HG03558 (cell line): ENCODE data around the gene NUDCD2.

Experiments used
- ATAC-seq: cut with Tn5 transposase; IDR thresholded peaks from one replicate; pipeline ENCODE4 v1.9.1; 2021; ENCODE audit warnings: moderate number of reproducible peaks; ENCODE audit not compliant: unreplicated experiment; ENCODE audit errors: extremely low read depth

The NUDCD2 gene

DNA sequence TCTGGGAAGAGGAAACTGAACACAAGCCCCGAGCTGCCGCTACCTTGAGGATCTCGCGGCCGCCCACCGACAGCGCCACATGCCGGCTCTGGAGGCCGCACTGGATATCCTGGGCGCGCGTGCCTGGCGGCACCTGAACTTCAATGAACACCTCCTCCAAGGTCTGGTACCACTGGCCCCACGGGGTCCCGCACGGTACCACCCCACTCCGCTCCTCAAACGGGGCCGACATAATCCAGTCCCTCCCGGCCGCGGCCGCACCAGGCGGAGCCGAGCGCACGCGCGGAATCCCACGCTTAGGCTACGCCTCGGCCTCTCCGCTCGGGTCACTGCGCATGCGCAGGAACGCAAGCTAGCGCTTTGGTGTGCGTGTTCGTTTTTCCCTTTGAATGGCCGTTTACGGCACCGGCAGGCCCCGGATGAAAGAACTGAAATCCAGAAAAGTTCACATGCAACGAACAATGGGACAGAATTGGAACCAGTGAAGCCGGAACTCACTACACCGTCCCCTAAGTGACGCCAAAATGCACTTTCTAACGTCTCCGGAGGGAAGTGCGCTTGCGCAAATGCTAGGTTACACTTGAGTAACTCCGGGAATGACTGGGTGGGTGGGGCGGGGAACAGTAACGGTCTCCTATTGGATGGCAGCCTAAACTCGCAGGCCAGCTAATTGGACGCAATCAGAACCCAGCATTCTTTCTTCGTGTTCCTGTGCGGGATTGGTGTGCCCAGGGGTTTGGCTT is at the start of gene NUDCD2:
NUDCD2 (minus strand) TSS at position 284 of the 743 bp plus-strand sequence; CDS start at position 232, 52 bp downstream.
- peak; percentile 68 for ATAC-seq

DNA sequence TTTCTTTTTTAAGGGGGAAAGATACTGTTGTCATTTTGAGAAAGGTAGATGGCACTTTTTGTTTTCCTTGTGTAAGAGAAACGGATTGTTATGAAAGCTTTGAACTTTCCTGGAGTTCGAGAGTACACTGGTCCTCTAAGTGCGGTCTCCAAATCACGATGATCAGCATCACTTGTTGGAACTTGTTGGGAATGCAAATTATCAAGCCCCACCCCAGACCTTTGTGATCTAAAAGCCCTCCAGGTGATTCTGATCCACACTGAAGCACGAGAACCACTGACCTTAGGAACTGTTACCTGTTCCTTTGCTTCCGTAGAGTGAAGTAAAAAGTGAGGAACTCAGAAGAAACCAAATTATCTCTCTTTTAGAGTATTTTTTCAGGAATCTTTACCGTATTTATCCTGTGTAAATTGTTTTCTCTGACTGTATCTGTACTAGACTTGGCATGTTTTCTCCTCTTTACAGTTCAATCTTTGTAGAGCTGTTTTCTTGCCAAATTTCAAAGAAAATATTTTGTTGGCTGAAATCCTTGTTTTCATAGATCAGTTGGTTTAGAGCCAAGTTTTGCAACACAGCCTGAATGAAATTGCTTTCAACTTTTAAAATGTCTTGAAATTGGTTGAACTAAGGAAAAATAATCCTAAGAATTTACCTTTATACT is 49.5 kb upstream of the NUDCD2 start:
- no peak for ATAC-seq

GRCh38 chr5:163508753-163509152 is 48.9 kb upstream of the NUDCD2 start:
- no peak for ATAC-seq

- no peak for ATAC-seq
These were observed 46.8 kb upstream of the NUDCD2 start for GRCh38 chr5:163506726-163507125.

DNA sequence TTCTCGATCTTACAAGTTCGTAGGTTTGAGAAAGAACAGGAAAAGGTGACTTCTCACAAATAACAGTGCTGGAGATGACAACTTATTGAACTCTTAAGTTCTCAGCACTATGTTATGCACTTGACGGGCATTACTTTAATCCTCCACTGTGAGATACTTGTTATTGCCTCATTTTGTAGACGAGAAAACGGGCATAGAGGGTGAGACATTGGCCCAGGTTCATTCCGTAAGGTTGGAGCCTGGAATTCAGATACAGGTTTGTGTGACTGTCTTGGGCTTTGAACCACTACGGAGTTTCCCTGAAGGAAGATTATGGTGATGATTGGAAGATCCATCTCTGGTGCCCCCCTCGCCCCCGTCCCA is 46.2 kb upstream of the NUDCD2 start:
- no peak for ATAC-seq

DNA sequence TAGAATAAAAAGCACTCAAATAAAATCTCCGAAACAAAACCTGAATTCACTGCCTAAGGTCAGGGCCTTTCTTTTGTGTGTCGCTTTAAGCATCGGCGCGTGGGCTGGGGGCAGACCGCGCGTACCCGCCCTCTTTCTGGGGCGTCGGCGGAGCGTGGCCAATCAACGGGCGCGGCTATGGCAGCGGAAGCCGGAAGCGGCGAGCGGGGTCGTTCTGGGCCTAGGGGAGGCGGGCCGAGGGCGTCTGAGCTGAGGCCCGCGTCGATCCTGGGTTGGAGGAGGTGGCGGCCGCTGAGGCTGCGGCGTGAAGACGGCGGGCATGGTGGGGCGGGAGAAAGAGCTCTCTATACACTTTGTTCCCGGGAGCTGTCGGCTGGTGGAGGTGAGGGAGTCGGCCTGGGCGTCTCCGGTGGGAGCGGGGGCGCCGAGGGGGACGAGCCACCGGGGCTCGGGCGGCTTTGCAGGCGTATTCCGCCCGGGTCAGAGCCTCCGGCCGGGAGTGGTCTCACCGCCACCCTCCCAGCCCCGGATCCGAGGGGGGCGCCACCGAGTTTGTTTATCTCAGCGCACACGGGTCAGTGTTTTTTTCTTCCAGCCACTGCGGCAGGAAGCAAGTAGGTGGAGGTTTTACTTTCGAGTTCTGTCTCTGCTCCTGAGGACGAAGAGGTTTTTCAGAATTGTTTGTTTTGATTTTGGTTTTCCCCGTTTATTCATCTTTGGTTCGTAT is 45.6 kb upstream of the NUDCD2 start, which contains the start of gene MAT2B:
MAT2B (plus strand) TSS at position 252 of the 727 bp plus-strand sequence; CDS start at position 320, 68 bp downstream.
- peak; percentile 71 for ATAC-seq

- ATAC-seq: no peak
These were observed 45.1 kb upstream of the NUDCD2 start for GRCh38 chr5:163505049-163505367.

GRCh38 chr5:163504079-163504931 is 44.4 kb upstream of the NUDCD2 start:
- no peak for ATAC-seq

DNA sequence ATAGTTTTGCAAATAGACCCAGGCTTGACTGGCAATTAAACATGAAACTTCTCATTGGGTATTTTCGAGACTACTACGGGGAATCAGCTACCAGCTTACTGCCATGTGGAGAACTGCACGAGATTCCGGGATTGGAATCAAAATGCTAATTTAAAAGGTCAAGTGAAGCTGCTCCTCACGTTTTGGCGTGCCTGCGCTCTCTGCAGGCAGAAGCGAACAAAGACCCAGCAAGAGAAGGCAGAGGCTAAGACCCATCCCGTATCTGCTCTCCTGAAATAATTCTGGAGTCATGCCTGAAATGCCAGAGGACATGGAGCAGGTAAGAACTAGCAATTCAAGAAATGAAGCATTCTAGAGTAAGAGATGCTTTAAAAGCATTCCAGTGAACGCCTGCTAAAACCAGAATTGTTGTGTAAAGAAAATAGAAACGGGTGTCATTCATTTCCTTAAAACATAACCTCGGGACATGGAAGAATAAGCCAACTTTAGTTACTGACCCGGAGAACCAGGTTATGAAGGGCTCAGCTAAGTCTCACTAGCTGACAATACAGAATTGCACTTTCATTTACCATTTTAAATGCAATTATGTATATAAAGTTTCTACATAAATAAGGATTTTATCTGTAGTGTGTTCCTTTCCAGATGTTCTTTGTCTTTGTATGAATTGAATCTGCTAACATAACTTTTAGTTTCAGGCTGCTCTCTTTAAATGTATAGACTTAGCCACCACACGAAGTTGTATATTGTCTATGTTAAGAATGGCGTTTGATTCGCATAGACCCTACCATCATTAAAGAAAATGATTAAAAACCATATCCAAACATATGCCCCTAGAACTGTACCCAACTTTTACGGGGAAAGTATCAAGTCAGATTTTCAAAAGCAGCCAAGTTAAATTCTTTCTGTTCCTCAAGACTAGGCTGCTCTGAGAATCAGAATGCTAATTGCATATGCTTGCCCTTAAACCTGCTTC is 43.5 kb upstream of the NUDCD2 start:
- no peak for ATAC-seq

- no peak for ATAC-seq
These were observed 42.6 kb upstream of the NUDCD2 start for GRCh38 chr5:163502521-163502920.

DNA sequence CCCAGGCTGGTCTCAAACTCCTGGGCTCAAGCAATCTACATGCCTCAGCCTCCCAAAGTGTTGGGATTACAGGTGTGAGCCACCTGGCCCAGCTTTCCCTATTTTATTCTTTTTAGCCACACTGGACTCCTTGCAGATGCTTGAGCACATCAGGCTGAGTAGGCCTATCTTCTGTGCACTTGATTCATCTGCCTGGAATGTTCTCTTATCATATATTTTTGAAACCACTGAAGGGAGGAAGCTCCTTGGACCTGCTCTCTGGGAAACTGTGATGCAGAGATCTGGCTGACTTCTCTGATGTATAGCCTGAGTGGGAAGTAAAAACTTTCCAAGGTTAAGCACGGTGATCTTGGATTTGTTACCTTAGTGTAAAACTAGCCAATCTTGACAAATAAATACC is 39.0 kb upstream of the NUDCD2 start:
- ATAC-seq: no peak

GRCh38 chr5:163497315-163497714 is 37.4 kb upstream of the NUDCD2 start:
- ATAC-seq: no peak

DNA sequence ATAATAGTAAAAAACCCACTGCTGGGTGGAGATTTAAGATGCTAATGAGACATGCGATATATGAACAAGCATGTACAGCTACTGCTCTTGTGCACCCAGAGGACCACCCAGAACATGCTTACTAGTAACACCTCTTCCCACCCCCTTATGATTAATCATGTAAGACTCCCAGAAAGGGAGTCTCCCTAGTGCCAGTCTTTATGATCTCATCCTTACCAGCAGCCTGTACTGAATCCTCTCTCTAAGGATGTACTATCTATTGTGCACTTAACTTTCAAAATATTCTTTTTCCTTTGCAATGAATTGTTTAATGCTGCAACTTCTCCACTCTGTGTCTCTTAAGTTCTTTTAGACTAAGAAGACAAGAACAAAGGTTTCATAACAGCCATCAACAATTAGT is 36.4 kb upstream of the NUDCD2 start:
- no peak for ATAC-seq

DNA sequence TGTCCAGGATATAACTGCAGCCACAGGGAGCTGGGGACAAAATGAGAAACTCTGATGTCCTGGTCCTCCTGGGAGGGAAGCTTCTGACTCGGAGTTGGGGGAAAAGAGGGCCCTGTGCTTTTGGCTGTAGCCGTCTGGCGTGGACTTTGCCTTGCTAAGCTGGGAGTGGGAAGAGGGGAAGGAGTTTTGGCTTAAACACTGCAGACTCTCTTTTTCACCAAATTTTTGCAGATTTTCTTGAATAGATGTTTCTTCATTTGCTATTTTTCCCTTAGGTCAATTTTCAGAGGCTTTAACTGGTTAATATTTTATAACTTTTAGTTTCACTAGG is 29.8 kb upstream of the NUDCD2 start:
- no peak for ATAC-seq

DNA sequence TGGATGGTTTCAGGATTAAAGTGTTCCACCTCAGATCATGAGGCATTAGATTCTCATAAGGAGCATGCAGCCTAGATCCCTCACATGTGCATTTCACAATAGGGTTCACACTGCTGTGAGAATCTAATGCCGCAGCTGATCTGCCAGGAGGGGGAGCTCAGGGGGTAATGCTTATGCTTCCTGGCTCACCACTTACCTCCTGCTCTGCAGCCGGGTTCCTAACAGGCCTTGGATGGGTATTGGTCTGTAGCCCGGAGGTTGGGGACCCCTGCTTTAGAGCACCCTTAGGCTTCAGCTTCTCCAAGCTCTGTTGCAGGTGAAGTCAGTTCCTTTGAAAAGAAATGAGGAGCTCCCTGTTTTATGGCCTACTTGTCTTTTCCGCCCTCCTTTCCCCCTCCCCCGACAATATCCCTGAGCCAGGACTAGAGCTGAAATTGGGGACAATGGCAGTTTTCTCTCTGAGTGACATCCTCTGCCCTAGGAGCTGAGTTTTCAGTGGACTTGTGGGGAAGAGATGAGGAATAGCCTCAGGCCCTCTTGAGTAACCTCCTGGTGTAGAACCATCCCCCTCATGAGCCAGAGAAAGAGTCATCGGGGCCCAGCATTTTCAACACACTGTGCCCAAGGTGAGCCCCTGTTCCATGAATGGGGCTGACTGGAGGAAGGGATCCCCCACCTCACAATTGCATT is 29.3 kb upstream of the NUDCD2 start:
- ATAC-seq: no peak

DNA sequence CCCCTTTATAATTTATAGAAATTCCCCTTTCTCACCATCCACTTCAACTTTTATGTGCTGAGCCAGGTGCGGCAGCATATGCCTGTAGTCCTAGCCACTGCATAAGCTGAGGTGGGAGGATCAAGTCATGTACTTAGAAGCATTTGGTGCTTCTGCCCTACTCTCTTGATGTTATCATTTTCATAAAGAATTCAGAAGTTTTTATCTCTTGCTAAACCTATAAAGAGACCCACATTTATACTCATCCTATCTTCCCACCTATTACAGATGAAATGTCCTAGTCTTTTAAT is 19.0 kb upstream of the NUDCD2 start:
- ATAC-seq: no peak

DNA sequence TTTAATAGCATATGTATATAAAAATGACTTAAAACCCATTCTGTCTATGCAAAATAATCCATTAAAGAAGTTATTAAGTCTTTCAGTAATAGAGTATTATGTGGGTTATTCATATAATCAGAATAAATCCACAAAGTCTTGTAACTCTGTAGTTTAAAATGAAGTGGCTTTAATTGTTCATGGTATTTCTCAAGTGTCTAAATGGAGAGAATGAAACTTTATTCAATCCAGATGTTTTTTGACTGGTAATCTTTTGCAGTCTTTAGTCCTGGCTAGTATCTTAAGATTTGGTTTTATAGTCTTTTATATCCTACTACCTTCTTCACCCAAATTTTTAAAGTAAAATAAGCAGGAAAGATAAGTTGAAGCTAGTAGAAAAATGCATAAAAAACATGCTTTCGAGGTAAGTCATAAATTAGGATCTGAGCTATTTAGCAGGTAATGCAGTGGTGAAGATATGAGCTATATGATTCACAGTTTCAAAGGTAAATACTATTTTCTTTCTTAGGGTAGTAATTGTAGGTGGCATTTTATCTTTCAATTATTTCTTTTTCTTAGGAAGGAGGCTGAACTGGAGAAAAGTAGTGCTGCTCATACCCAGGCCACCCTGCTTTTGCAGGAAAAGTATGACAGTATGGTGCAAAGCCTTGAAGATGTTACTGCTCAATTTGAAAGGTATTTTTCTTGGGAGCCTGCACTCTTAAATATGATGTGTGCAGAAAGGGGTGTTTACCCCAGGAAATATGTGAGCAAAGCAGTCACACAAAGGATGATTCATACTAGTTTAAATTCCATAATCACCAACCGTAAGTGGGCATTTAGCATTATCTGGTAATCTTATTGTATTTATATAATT is 18.5 kb upstream of the NUDCD2 start:
- no peak for ATAC-seq

DNA sequence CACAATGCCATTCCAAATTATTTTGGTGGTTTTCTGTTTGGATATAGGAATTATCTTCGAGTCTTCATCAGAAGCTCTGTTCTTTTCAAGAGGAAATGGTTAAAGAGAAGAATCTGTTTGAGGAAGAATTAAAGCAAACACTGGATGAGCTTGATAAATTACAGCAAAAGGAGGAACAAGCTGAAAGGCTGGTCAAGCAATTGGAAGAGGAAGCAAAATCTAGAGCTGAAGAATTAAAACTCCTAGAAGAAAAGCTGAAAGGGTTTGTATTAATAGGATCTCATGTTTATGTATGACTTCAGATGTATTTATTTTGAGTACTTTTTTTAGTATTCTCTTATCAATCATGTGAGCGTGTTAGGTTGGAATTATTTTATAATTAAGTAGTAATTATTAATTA is 15.5 kb upstream of the NUDCD2 start:
- ATAC-seq: no peak
